Osteoblast (primary cell): ENCODE measurements around the gene FAM222B. TPM values are rescaled to one million over a fixed set of nuclear protein-coding genes. Genes with fewer than 3 reads are reported as not detected.
A peak's percentile ranks its signal among the peaks of the same experiment; 100 is the strongest.

Experiments
- DNase-seq: peaks from one replicate; pipeline ENCODE4 v3.0.0; 2011; ENCODE audit warnings: low spot score, mixed read lengths; ENCODE audit not compliant: insufficient read length; ENCODE audit errors: missing footprints
- H2AFZ ChIP-seq: 2 replicates; pipeline ENCODE4 v1.6.0; 2011; ENCODE audit warnings: mild to moderate bottlenecking, low read length
- H3K27ac ChIP-seq: 2 replicates; pipeline ENCODE4 v1.5.1; 2011; ENCODE audit warnings: mild to moderate bottlenecking, low read depth, low read length, moderate library complexity
- H3K27me3 ChIP-seq: 2 replicates; pipeline ENCODE4 v1.6.0; 2012; ENCODE audit warnings: mild to moderate bottlenecking, control low read depth, inconsistent platforms, low read length, moderate library complexity; ENCODE audit not compliant: insufficient read depth
- H3K36me3 ChIP-seq: 2 replicates; pipeline ENCODE4 v1.5.1; 2011; ENCODE audit warnings: mild to moderate bottlenecking, low read length, control low read depth, moderate library complexity; ENCODE audit not compliant: insufficient read depth
- H3K4me1 ChIP-seq: 2 replicates; pipeline ENCODE4 v1.5.1; 2011; ENCODE audit warnings: mild to moderate bottlenecking, low read length, control low read depth, moderate library complexity; ENCODE audit not compliant: insufficient read depth
- H3K4me2 ChIP-seq: 2 replicates; pipeline ENCODE4 v1.6.0; 2011; ENCODE audit warnings: mild to moderate bottlenecking, low read length; ENCODE audit not compliant: insufficient read depth
- H3K4me3 ChIP-seq: fragments of 200-600 bp; sonication (generic); 3 replicates; pipeline ENCODE4 v1.5.1; 2012; ENCODE audit warnings: mild to moderate bottlenecking, low read length, inconsistent platforms; ENCODE audit not compliant: insufficient read depth
- H3K79me2 ChIP-seq: 2 replicates; pipeline ENCODE4 v1.6.0; 2012; ENCODE audit warnings: mild to moderate bottlenecking, low read length, control low read depth, inconsistent platforms; ENCODE audit not compliant: insufficient read depth
- H3K9me3 ChIP-seq: 2 replicates; pipeline ENCODE4 v1.5.1; 2011; ENCODE audit warnings: low read depth, low read length, control low read depth
- H4K20me1 ChIP-seq: 2 replicates; pipeline ENCODE4 v1.6.0; 2012; ENCODE audit warnings: mild to moderate bottlenecking, low read length, control low read depth; ENCODE audit not compliant: insufficient read depth
- total RNA-seq: library from RNA; depleted of rRNA; stranded (reverse); fragments of >200 nt; gene quantifications from 2 replicates; pipeline ENCODE4 v1.2.3, GENCODE V29; 2012
- TF ChIP-seq, protein P1 (sequence below): IDR thresholded peaks from 2 replicates; pipeline ENCODE4 v1.5.1; 2011; ENCODE audit warnings: mild to moderate bottlenecking, low read depth, low read length, moderate library complexity; ENCODE audit errors: extremely low read depth

Gene FAM222B
- total RNA-seq, 1 donor, result 5.1 TPM

- Histone ChIP-seq H3K9me3 (no peaks in the 10 kb centered on the region), H3K27me3 (no peaks in the 10 kb centered on the region), H3K27ac (no peak overlapping the region), H3K36me3 (no peaks in the 10 kb centered on the region), H3K79me2 (peaks cover 69% of the 10 kb centered on the region), H3K4me1 (no peaks in the 10 kb centered on the region), H2AFZ (no peak overlapping the region), H4K20me1 (peaks cover 11% of the 10 kb centered on the region), H3K4me3 (no peak overlapping the region), H3K4me2 (no peak overlapping the region)
- peak; percentile 62 for DNase-seq
- TF ChIP-seq, protein P1, sequence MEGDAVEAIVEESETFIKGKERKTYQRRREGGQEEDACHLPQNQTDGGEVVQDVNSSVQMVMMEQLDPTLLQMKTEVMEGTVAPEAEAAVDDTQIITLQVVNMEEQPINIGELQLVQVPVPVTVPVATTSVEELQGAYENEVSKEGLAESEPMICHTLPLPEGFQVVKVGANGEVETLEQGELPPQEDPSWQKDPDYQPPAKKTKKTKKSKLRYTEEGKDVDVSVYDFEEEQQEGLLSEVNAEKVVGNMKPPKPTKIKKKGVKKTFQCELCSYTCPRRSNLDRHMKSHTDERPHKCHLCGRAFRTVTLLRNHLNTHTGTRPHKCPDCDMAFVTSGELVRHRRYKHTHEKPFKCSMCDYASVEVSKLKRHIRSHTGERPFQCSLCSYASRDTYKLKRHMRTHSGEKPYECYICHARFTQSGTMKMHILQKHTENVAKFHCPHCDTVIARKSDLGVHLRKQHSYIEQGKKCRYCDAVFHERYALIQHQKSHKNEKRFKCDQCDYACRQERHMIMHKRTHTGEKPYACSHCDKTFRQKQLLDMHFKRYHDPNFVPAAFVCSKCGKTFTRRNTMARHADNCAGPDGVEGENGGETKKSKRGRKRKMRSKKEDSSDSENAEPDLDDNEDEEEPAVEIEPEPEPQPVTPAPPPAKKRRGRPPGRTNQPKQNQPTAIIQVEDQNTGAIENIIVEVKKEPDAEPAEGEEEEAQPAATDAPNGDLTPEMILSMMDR, result no peak
Observed at GRCh38 chr17:28777178-28777577, 65.4 kb downstream of the FAM222B start.

GRCh38 chr17:28774206-28774605 lies 68.4 kb downstream of the FAM222B start:
- H3K9me3 ChIP-seq, result no peaks in the 10 kb centered on the region

GRCh38 chr17:28773736-28774135 lies 68.9 kb downstream of the FAM222B start:
- H3K4me2 ChIP-seq, result no peak overlapping the region
- H4K20me1 ChIP-seq, result peaks cover 14% of the 10 kb centered on the region
- TF ChIP-seq, protein P1, result no peak
- peaks cover 60% of the 10 kb centered on the region for H3K79me2 ChIP-seq
- no peaks in the 10 kb centered on the region for H3K4me1 ChIP-seq
- H3K9me3 ChIP-seq, result no peaks in the 10 kb centered on the region
- no peak for DNase-seq
- H3K36me3 ChIP-seq, result no peaks in the 10 kb centered on the region
- no peak overlapping the region for H2AFZ ChIP-seq
- no peak overlapping the region for H3K4me3 ChIP-seq
- H3K27ac ChIP-seq, result no peak overlapping the region
- no peaks in the 10 kb centered on the region for H3K27me3 ChIP-seq

More at GRCh38 chr17:28774206-28774605, 68.4 kb downstream of the FAM222B start:
- H4K20me1 ChIP-seq, result peaks cover 17% of the 10 kb centered on the region
- peaks cover 63% of the 10 kb centered on the region for H3K79me2 ChIP-seq
- H3K4me1 ChIP-seq, result no peaks in the 10 kb centered on the region
- H3K27me3 ChIP-seq, result no peaks in the 10 kb centered on the region
- no peak overlapping the region for H3K4me2 ChIP-seq
- TF ChIP-seq, protein P1, result no peak
- no peak for DNase-seq
- no peak overlapping the region for H3K27ac ChIP-seq
- no peaks in the 10 kb centered on the region for H3K36me3 ChIP-seq
- H3K4me3 ChIP-seq, result no peak overlapping the region
- H2AFZ ChIP-seq, result no peak overlapping the region

DNA sequence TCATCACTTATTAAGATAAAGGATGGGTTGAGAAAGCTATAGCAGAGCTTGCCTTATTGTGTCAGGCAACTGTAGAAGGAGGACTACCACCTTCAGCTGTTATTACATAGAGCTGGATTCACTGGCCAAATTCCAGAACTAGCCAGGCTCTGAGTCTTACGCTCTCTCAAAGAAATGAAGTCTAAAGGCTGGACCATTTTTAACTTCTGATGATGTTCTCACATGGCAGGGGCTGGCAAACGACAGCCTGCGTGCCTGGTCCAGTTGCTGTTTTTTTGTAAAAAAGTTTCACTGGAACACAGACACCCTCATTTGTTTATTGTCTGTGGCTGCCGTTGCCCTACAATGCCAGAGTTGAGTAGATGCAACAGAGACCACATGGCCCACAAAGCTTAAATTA lies 77.6 kb downstream of the FAM222B start:
- Histone ChIP-seq H3K9me3 (no peaks in the 10 kb centered on the region), H3K36me3 (peaks cover 14% of the 10 kb centered on the region), H3K27ac (no peak overlapping the region), H3K4me1 (peaks cover 5% of the 10 kb centered on the region), H2AFZ (no peak overlapping the region), H3K4me2 (no peak overlapping the region), H3K79me2 (peaks cover 33% of the 10 kb centered on the region), H3K27me3 (no peaks in the 10 kb centered on the region), H3K4me3 (no peak overlapping the region), H4K20me1 (peaks cover 30% of the 10 kb centered on the region)
- TF ChIP-seq, protein P1, result no peak
- no peak for DNase-seq
